OCI-LY1 (cell line): ENCODE results near the gene RPS6KL1.

Experiments
- H2AFZ ChIP-seq: fragments of 200-600 bp; sonication (generic), shearing (Covaris generic); 2 replicates; pipeline ENCODE4 v1.6.0; 2014; ENCODE audit warnings: antibody characterized with exemption, mild to moderate bottlenecking, low read length
- H3F3A ChIP-seq: fragments of 200-600 bp; sonication (generic), shearing (Covaris generic); 2 replicates; pipeline ENCODE4 v1.6.0; 2014; ENCODE audit warnings: mild to moderate bottlenecking, antibody characterized with exemption, low read length, moderate library complexity; ENCODE audit not compliant: insufficient read depth
- H3K27ac ChIP-seq: fragments of 200-600 bp; sonication (generic); 2 replicates; pipeline ENCODE4 v1.5.1; 2014; ENCODE audit warnings: low read length, mixed run types, mild to moderate bottlenecking, low read depth; ENCODE audit not compliant: poor library complexity, severe bottlenecking
- H3K27me3 ChIP-seq: fragments of 200-600 bp; sonication (generic); 2 replicates; pipeline ENCODE4 v1.6.0; 2014; ENCODE audit warnings: antibody characterized with exemption, mild to moderate bottlenecking, low read length, moderate library complexity; ENCODE audit not compliant: insufficient read depth
- H3K36me3 ChIP-seq: fragments of 200-600 bp; sonication (generic); 2 replicates; pipeline ENCODE4 v1.6.1; 2014; ENCODE audit warnings: mild to moderate bottlenecking, antibody characterized with exemption, low read length, moderate library complexity, mixed read lengths; ENCODE audit not compliant: insufficient read depth
- H3K4me1 ChIP-seq: fragments of 200-600 bp; sonication (generic); 2 replicates; pipeline ENCODE4 v1.5.1; 2014; ENCODE audit warnings: mild to moderate bottlenecking, low read length, moderate library complexity; ENCODE audit not compliant: insufficient read depth, severe bottlenecking
- H3K4me2 ChIP-seq: fragments of 200-600 bp; sonication (generic), shearing (Covaris generic); 2 replicates; pipeline ENCODE4 v1.6.1; 2014; ENCODE audit warnings: low read length
- H3K4me3 ChIP-seq: fragments of 200-600 bp; sonication (generic); 2 replicates; pipeline ENCODE4 v1.5.1; 2014; ENCODE audit warnings: low read length, low read depth, mild to moderate bottlenecking, mixed read lengths; ENCODE audit not compliant: poor library complexity, severe bottlenecking
- H3K79me2 ChIP-seq: fragments of 200-600 bp; shearing (Covaris generic); 2 replicates; pipeline ENCODE4 v1.6.1; 2016; ENCODE audit warnings: mixed run types, low read length, mixed read lengths; ENCODE audit not compliant: insufficient read depth
- H3K9ac ChIP-seq: fragments of 200-600 bp; sonication (generic), shearing (Covaris generic); 2 replicates; pipeline ENCODE4 v1.6.1; 2014; ENCODE audit warnings: mild to moderate bottlenecking, low read length, mixed read lengths
- H3K9me2 ChIP-seq: fragments of 200-600 bp; sonication (generic), shearing (Covaris generic); 2 replicates; pipeline ENCODE4 v1.6.1; 2014; ENCODE audit warnings: low read depth, mild to moderate bottlenecking, low read length, mixed read lengths
- H3K9me3 ChIP-seq: fragments of 200-600 bp; shearing (Covaris generic); 2 replicates; pipeline ENCODE4 v1.6.1; 2014; ENCODE audit warnings: low read length, mixed read lengths
- H4K20me1 ChIP-seq: fragments of 200-600 bp; sonication (generic), shearing (Covaris generic); 2 replicates; pipeline ENCODE4 v1.6.0; 2016; ENCODE audit warnings: mild to moderate bottlenecking, low read length; ENCODE audit not compliant: insufficient read depth
- CTCF ChIP-seq: fragments of 200-600 bp; sonication (generic), shearing (Covaris generic); IDR thresholded peaks from 2 replicates; pipeline ENCODE4 v1.5.1; 2017; ENCODE audit warnings: mild to moderate bottlenecking, antibody characterized with exemption, low read length, moderate library complexity, mixed read lengths
- EZH2 ChIP-seq: fragments of 200-600 bp; sonication (generic), shearing (Covaris generic); IDR thresholded peaks from 2 replicates; pipeline ENCODE4 v1.8.0; 2017; ENCODE audit warnings: borderline replicate concordance, mixed run types, mild to moderate bottlenecking, antibody characterized with exemption, low read length, moderate library complexity, mixed read lengths

RPS6KL1 gene, protein sequence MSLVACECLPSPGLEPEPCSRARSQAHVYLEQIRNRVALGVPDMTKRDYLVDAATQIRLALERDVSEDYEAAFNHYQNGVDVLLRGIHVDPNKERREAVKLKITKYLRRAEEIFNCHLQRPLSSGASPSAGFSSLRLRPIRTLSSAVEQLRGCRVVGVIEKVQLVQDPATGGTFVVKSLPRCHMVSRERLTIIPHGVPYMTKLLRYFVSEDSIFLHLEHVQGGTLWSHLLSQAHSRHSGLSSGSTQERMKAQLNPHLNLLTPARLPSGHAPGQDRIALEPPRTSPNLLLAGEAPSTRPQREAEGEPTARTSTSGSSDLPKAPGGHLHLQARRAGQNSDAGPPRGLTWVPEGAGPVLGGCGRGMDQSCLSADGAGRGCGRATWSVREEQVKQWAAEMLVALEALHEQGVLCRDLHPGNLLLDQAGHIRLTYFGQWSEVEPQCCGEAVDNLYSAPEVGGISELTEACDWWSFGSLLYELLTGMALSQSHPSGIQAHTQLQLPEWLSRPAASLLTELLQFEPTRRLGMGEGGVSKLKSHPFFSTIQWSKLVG

GRCh38 chr14:74922752-74923401 is at the start of gene RPS6KL1:
Gene RPS6KL1, minus strand, starts transcription at chr14:74923260. Its CDS starts 1,719 bp downstream, at chr14:74921541.
- Histone ChIP-seq H3K27me3 (no peaks in the 10 kb centered on the region; the same call in none of the 2 replicates), H3K79me2 (no peaks in the 10 kb centered on the region)

GRCh38 chr14:74968811-74969210 is 45.8 kb upstream of the RPS6KL1 start:
- H3K9me3 ChIP-seq, result no peaks in the 10 kb centered on the region
- H3F3A ChIP-seq, result no peaks in the 10 kb centered on the region
- no peaks in the 10 kb centered on the region for H4K20me1 ChIP-seq
- peaks cover 1% of the 10 kb centered on the region for H3K4me1 ChIP-seq
- H3K9me2 ChIP-seq, result no peaks in the 10 kb centered on the region
- H3K79me2 ChIP-seq, result no peaks in the 10 kb centered on the region
- TF ChIP-seq EZH2, result no peak
- no peak for TF ChIP-seq CTCF
- no peak overlapping the region for H3K9ac ChIP-seq
- no peak overlapping the region for H2AFZ ChIP-seq
- H3K4me3 ChIP-seq, result no peak overlapping the region
- no peaks in the 10 kb centered on the region for H3K27me3 ChIP-seq
- H3K36me3 ChIP-seq, result no peaks in the 10 kb centered on the region
- H3K4me2 ChIP-seq, result no peak overlapping the region
- H3K27ac ChIP-seq, result no peak overlapping the region

More at GRCh38 chr14:74922752-74923401, at the start of gene RPS6KL1:
- Histone ChIP-seq H3K36me3 (no peaks in the 10 kb centered on the region), H3K9ac (peak within 1 kb of the TSS; percentile 62), H3K4me3 (peak within 1 kb of the TSS; percentile 70), H3K4me2 (peak within 1 kb of the TSS; percentile 76), H4K20me1 (no peaks in the 10 kb centered on the region), H3K9me2 (no peaks in the 10 kb centered on the region), H3K27ac (no peak within 1 kb of the TSS), H3K4me1 (peaks cover 8% of the 10 kb centered on the region), H3K9me3 (no peaks in the 10 kb centered on the region), H3F3A (no peaks in the 10 kb centered on the region), H2AFZ (0 out of 2 replicates have a peak within 1 kb of the TSS, but pooled peaks have one; percentile 48)
- TF ChIP-seq CTCF (no peak), EZH2 (no peak)

DNA sequence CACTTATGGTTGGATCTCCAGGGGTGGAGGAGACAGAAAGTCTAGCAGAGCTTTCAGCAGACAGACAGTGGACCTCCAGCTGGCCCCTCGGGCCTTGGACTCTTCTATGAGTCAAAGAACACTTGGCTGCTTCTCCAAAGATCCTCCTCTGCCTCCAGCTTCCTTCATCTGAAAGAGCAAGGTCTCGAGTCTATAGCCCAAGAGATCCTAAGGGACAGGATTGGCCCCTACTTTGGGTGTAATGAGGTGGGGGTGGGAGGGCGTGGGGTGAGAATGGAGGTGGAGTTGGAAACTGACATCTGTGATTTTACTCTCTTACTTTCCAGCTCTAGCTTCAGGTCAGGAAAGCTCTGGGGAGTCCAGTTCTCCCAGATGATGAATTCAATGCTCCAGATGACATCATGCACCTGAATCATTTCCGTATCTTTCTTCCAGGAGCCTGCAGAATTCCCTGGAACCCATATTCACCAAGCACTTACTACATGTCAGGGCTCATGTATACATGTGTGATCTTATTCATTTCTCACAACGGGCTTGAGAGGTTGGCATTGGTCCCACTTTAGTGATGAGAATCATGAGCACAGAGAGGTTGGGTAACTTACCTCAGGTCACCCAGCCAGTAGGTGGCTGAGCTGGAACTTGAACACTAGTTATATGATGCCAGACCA is 42.6 kb upstream of the RPS6KL1 start:
- H3K9me3 ChIP-seq, result no peaks in the 10 kb centered on the region
- H3K79me2 ChIP-seq, result no peaks in the 10 kb centered on the region
- H3F3A ChIP-seq, result no peaks in the 10 kb centered on the region
- H3K4me2 ChIP-seq, result no peak overlapping the region
- H3K9ac ChIP-seq, result no peak overlapping the region
- peaks cover 22% of the 10 kb centered on the region for H3K4me1 ChIP-seq
- no peak for TF ChIP-seq CTCF
- TF ChIP-seq EZH2, result no peak
- no peaks in the 10 kb centered on the region for H3K27me3 ChIP-seq
- no peaks in the 10 kb centered on the region for H3K36me3 ChIP-seq
- H2AFZ ChIP-seq, result no peak overlapping the region
- H3K27ac ChIP-seq, result no peak overlapping the region
- no peaks in the 10 kb centered on the region for H4K20me1 ChIP-seq
- H3K4me3 ChIP-seq, result no peak overlapping the region
- H3K9me2 ChIP-seq, result no peaks in the 10 kb centered on the region
